GM23338 (cell line): ENCODE results near the gene OTC.

Experiments used
- CREB1 ChIP-seq: fragments of 250-450 bp; sonication (Bioruptor Pico); IDR thresholded peaks from 2 replicates; pipeline ENCODE4 v1.5.0; 2020; ENCODE audit warnings: low read depth, mild to moderate bottlenecking, moderate library complexity
- EZH2 ChIP-seq: fragments of 200-600 bp; sonication (generic); IDR thresholded peaks from one replicate; pipeline ENCODE4 v1.8.0; 2017; ENCODE audit warnings: antibody characterized with exemption, mild to moderate bottlenecking, low read depth; ENCODE audit not compliant: unreplicated experiment
- EZH2phosphoT487 ChIP-seq: fragments of 200-600 bp; sonication (generic); IDR thresholded peaks from one replicate; pipeline ENCODE4 v1.8.1; 2018; ENCODE audit warnings: antibody characterized with exemption; ENCODE audit not compliant: unreplicated experiment
- NANOG ChIP-seq: IDR thresholded peaks from 2 replicates; pipeline ENCODE4 v1.6.1; 2016; ENCODE audit warnings: antibody characterized with exemption, borderline replicate concordance
- POLR2AphosphoS5 ChIP-seq: IDR thresholded peaks from 2 replicates; pipeline ENCODE4 v1.6.1; 2016; ENCODE audit warnings: antibody characterized with exemption, low read depth
- REST ChIP-seq: IDR thresholded peaks from one replicate; pipeline ENCODE4 v1.6.1; 2018; ENCODE audit warnings: antibody characterized with exemption; ENCODE audit not compliant: unreplicated experiment
- ZNF114 ChIP-seq: fragments of 250-450 bp; sonication (Bioruptor Pico); IDR thresholded peaks from 2 replicates; pipeline ENCODE4 v1.5.0; 2020; ENCODE audit warnings: mild to moderate bottlenecking, moderate library complexity
- TF ChIP-seq, protein P1 (sequence below), 2 experiments: fragments of 200-600 bp in 1 of 2; sonication (generic) in 1 of 2; conservative IDR thresholded peaks; 2 replicates each; pipeline versions ENCODE4 v1.5.1 to v1.6.1; 2016 to 2017; ENCODE audit warnings: antibody characterized with exemption in 2 of 2, low read depth in 2 of 2, mild to moderate bottlenecking in 2 of 2, moderate library complexity in 1 of 2

- TF ChIP-seq CREB1 (CRISPR knock-in tag) (no peak), REST (no peak), POLR2AphosphoS5 (no peak), ZNF114 (no peak), EZH2 (no peak), EZH2phosphoT487 (no peak), NANOG (no peak)
- TF ChIP-seq, protein P1, sequence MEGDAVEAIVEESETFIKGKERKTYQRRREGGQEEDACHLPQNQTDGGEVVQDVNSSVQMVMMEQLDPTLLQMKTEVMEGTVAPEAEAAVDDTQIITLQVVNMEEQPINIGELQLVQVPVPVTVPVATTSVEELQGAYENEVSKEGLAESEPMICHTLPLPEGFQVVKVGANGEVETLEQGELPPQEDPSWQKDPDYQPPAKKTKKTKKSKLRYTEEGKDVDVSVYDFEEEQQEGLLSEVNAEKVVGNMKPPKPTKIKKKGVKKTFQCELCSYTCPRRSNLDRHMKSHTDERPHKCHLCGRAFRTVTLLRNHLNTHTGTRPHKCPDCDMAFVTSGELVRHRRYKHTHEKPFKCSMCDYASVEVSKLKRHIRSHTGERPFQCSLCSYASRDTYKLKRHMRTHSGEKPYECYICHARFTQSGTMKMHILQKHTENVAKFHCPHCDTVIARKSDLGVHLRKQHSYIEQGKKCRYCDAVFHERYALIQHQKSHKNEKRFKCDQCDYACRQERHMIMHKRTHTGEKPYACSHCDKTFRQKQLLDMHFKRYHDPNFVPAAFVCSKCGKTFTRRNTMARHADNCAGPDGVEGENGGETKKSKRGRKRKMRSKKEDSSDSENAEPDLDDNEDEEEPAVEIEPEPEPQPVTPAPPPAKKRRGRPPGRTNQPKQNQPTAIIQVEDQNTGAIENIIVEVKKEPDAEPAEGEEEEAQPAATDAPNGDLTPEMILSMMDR (conservative IDR thresholded peaks at IDR 0.05; ENCODE audit: low read depth in 2 of 2), result no peak
These were observed 40.7 kb upstream of the OTC start for GRCh38 chrX:38311743-38312142.
